HG03571 (cell line): ENCODE data around the gene TFDP1.

Experiments
- ATAC-seq: cut with Tn5 transposase; IDR thresholded peaks from one replicate; pipeline ENCODE4 v1.9.1; 2021; ENCODE audit not compliant: unreplicated experiment

The TFDP1 gene

DNA sequence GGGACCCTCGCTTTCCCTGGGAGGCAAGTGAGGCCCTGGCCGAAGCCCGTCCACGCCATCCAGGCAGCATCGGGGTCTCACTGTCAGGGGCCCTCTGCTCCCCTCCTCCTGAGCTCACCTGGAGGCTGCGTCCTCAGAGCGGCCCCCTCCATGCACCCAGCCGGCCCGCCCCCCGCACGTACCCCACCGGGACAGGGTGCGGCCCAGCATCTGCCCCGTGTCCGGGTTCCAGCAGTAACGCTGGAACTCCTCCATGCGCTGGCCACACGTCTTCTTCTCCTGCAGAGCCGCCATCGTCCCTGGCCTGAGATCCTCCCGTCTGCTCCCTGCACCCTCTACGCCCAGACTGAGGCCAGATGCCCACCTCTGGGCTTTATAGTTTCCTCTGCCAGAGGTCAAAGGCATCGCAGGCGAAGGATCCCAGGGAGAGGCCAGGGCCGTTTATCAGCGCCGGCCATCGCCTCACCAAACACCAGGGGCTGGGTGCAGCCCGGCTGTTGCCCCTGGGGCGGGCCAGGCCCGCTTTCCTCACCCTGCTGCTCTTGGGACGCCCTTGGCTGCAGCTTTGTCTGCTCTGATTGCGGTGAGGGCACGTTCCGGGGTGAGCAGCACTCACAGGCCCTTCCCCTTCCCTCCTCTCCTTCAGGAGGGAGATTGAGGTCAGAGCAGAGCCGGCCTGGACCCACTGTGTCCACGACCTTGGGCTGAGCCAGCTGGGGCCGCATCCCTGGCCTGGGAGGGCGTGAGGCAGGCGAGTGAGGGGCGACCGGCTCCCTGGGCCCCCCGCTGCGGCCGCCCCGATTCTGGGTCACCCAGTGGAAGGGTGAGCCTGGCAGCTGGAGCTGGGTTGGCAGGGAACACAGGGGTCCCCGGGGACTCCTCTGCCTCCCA, 73.5 kb downstream of the TFDP1 start, which contains the start of gene ATP4B:
TSS of gene ATP4B (minus strand) at position 348 of the 891 bp plus-strand sequence. CDS start at position 294, 54 bp downstream.
- no peak for ATAC-seq

DNA sequence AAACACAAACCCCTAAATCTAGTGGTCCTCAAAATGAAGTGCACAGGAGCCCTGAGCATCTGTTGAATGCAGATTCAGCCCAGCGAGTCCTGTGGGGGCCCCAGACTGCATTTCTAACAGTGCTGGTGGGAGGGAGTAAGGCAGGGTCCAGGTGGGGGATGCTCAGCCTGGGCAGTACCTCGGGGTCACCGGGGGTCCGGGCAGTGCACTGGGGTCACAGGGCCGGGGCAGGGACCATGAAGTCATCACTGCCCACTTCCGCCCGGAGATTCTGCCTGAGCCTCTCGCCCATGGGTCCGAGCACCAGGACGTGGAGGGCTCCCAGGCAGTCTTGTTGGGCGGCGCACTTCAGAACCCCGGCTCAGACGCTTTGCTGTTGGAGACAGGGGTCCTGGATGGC, 74.3 kb downstream of the TFDP1 start:
- no peak for ATAC-seq

DNA sequence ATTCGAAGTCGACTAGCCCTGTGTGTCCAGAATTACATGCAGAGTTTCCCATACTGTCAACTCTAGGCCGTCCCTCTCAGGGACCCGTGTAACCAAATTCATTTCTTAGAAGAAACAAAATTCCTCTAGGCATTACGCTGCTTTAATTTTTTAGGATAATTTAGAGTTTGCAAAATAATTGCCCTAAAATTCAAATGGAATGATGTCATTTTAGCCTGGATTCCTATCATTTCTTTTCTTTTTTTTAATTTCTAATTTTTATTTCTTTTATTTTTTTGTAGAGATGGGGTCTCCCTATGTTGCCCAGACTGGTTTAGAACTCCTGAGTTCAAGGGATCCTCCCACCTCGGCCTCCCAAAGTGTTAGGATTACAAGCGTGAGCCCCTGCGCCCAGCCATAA, 74.8 kb downstream of the TFDP1 start:
- no peak for ATAC-seq

DNA sequence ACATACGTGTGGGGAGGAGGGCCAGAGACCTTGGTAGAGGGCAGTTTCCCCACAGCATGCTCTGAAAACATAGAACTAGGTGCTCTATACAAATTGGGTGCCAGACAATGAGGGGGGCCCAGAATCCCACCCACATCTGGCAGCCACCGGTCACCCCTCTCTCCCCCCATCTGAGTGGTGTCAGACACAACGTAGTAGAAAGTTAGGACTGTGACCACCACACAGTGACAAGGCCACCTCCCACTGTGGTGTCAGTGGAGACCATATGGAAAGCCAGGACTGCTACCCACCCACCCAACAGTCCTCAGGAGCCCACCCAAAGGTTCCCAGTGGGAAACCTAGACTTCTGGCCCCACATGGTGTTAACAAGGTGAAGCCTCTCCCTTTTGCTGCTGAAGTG, 75.5 kb downstream of the TFDP1 start:
- ATAC-seq = no peak

DNA sequence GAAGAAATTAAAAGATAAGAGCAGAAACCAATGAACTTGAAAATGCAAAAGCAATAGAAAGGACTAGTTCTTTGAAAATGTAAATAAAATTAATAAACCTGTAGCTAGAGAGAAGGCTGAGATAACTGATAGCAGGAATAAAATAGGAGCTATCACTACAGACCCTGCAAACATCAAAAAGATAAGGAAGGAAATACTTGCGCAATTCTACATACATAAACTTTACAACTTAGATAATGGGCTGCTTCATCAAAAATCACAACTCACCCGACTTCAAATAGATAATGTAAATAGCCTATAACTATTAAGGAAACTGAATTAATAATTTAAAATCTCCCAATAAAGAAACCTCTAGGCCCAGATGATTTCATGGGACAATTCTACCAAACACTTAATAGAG, 77.0 kb downstream of the TFDP1 start:
- no peak for ATAC-seq

DNA sequence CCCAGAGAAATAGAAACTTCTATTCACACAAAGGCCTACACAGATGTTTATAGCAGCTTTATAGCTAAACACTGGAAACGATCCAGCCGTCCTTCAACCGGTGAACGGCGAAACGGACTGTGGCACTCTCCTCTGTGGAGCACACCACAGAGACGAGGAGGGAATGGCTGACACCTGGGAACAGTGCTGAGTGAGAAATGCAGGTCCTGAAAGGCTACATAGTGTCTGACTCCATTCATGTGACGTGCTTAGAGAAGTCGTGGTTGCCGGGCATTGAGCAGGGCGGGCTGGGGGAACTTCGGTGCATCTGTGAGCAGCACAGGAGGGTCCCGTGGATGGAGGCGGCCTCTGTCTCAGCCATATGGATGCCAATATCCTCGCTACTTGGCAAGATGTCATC, 79.4 kb downstream of the TFDP1 start:
- no peak for ATAC-seq

DNA sequence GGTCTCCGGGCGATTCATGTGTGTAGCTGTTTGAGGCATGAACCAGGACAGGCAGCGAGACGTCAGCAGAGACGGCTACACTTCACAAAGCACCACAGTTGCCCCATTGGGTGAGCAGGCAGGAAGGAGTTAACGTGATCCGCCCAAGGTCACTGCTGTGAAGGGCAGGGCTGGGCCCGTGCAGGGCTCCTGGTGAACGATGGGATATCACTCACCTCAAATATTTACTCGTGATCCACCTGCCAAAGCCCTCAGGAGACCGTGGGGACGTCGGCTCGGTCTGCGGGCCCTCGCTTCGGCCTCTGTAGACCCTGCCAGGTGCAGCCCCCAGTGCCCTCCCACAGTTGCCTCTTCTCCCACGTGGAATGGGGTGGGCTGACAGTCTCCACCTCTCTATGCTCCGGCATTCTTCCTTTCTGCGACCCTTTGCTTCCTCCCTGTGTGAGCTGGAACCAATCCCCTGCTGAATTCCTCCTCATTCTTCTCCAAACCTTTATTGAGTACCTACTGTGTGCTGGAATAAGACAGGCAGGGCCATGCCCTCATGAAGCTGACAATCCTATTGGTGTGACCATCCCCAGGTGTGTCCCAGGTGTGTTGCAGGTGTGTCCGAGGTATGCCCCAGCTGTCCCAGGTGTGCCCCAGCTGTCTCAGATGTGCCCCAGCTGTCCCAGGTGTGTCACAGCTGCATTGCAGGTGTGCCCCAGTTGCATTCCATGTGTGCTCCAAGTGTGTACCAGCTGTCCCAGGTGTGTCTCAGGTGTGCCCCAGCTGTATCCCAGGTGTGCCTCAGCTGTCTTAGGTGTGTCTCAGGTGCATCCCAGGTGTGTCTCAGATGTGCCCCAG, 80.4 kb downstream of the TFDP1 start:
- ATAC-seq = no peak

DNA sequence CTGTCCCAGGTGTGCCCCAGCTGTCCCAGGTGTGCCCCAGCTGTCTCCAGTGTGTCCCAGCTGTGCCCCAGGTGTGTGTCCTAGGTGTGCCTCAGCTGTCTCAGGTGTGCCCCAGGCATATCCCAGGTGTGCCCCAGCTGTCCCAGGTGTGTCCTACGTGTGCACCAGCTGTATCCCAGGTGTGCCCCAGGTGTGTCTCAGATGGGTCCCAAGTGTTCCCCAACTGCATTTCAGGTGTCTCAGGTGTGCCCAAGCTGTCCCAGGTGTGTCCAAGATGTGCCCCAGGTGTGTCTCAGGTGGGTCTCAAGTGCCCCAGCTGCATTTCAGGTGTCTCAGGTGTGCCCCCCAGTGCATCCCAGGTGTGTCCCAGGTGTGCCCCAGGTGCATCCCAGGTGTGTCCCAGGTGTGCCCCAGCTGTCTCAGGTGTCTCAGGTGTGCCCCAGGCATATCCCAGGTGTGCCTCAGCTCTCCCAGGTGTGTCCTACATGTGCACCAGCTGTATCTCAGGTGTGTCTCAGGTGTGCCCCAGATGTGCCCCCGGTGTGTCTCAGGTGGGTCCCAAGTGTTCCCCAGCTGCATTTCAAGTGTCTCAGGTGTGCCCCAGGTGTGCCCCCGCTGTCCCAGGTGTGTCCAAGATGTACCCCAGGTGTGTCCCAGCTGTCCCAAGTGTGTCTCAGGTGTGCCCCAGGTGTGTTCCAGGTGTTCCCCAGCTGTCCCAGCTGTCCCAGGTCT, 81.2 kb downstream of the TFDP1 start:
- no peak for ATAC-seq

DNA sequence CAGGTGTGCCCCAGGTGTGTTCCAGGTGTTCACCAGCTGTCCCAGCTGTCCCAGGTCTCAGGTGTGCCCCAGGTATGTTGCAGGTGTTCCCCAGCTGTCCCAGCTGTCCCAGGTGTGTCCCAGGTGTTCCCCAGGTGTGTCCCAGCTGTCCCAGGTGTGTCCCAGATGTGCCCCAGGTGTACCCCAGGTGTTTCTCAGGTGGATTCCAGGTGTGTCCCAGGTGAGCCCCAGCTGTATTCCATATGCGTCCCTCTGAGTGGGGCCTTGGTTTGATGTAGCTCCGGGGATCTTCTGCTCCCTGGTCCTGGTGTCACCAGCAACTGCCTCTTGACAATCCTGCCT, 81.7 kb downstream of the TFDP1 start:
- ATAC-seq = no peak

DNA sequence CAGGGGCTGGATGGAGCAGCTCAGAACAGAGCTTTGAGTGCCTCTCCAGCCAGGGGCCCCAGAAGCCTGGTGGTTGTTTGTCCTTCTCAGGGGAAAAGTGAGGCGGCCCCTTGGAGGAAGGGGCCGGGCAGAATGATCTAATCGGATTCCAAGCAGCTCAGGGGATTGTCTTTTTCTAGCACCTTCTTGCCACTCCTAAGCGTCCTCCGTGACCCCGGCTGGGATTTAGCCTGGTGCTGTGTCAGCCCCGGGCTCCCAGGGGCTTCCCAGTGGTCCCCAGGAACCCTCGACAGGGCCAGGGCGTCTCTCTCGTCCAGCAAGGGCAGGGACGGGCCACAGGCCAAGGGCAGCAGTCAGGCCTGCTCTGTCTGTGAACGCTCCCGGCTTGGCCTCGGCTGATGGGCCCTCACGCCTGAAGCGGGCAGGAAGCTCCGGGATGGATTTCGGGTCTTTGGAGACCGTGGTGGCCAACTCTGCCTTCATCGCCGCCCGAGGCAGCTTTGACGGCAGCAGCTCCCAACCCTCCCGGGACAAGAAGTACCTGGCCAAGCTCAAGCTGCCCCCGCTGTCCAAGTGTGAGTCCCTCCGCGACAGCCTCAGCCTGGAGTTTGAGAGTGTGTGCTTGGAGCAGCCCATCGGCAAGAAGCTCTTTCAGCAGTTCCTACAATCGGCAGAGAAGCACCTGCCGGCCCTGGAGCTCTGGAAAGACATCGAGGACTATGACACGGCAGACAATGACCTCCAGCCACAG, 82.6 kb downstream of the TFDP1 start, which contains the start of gene GRK1:
TSS of gene GRK1 (plus strand) at position 269 of the 751 bp plus-strand sequence. CDS start at position 437, 168 bp downstream.
- ATAC-seq = no peak

DNA sequence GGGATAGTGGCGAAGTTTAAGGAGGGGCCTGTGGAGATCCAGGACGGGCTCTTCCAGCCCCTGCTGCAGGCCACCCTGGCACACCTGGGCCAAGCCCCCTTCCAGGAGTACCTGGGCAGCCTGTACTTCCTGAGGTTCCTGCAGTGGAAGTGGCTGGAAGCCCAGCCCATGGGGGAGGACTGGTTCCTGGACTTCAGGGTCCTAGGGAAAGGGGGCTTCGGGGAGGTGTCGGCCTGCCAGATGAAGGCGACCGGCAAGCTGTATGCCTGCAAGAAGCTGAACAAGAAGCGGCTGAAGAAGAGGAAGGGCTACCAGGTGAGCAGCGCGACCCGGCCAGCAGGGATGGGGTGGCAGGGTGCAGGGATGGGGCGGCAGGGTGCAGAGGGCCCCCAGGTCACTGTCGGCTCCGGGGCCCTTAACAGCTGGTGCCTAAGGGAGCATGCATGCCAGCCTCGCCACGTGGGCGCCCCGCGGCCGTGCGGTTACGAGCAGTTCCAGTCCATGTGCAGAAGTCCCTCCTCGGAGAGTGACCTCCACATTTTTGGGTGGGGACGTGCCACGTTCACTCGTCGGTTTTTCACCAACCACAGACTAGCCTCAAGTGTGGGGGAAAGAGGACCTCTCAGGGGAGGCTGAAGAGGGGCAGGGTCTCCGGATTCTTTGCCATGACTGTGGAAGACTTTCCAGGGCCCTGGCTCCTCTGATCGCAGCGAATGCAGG, 83.4 kb downstream of the TFDP1 start:
- ATAC-seq = no peak

DNA sequence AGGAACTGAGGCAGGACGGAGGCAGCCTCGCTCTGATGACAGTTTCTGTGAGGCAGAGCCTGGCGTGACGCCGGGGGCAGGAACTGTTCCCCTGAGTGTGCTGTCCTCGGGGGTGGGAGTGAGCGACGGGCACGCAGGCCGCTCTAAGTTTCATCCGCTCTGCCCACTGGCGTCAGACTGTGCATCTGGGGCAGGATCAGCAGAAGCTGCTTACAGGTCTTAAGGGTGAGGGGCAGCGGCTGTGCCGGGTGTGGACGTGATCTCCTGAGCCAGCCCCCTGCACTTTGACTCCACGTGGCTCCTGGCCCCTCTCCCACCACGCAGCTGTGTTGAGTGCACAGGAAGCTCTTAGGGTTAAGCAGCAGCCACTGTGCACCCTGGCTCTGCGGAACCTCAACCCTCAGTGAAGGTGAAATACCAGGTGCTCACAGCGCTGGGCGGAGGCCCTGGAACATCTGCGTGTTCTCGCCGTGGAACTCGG, 84.0 kb downstream of the TFDP1 start:
- no peak for ATAC-seq

DNA sequence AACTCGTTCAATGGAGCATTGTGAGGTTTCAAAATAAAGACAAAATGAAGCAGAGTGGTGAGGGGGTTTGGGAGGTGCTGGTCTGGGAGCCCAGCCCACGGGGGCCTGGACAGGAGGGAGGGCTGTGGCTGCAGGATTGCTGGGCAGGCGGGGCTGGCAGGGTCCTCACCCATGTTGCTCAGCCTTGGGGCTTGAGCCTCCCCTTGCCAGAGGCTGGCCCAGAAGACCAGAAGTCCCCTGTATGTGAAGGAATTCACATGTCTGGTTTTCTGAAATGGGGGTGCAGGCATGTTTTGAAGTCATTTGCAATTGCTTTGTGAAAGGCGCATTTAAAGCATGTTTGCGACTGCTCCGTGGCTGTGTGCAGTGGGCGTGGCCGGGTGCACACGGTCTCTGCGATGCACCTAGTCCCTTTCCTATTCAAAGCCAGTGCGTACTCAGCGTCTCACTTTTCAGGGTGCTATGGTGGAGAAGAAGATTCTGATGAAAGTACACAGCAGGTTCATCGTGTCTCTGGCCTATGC, 84.7 kb downstream of the TFDP1 start:
- no peak for ATAC-seq

DNA sequence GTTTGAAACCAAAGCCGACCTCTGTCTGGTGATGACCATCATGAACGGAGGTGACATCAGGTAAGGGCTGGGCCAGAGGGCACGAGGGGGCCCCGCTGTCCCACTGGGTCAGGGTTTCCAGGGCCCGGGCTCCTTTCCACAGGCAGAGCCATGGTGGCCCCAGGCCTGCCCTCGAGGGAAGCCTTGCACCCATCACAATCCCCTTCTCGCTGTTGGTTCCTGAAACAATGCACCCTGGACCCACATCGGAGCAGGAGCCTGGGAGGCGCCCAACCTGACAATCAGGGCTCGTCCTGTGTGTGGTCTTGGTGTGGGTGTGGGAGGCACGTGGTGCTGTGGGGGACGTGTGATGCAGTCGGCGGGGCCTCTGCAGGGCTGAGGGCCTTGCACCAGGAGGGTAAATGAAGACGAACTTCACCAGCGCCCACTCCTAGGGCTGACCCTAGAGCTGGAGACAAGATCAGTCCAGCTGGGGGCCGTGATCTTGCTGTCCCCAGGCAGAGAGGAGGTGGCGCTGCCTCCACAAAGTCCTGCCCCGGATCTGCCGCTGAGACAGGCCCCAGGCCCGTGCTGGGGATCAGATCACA, 85.3 kb downstream of the TFDP1 start:
- no peak for ATAC-seq

DNA sequence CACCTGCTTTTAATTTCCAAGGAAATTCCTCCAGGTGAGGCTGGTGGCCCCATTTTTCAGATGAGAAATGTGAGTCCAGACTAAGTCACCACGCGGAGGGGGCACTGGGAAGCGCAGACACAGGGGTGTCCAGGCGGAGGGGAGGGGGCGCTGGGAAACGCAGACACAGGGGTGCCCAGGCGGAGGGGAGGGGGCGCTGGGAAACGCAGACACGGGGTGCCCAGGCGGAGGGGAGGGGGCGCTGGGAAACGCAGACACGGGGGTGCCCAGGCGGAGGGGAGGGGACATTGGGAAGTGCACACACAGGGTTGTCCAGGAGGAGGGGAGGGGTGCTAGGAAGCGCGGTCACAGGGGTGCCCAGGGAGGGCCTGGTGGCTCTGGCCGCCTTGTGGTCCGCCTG, 86.0 kb downstream of the TFDP1 start:
- ATAC-seq = no peak

DNA sequence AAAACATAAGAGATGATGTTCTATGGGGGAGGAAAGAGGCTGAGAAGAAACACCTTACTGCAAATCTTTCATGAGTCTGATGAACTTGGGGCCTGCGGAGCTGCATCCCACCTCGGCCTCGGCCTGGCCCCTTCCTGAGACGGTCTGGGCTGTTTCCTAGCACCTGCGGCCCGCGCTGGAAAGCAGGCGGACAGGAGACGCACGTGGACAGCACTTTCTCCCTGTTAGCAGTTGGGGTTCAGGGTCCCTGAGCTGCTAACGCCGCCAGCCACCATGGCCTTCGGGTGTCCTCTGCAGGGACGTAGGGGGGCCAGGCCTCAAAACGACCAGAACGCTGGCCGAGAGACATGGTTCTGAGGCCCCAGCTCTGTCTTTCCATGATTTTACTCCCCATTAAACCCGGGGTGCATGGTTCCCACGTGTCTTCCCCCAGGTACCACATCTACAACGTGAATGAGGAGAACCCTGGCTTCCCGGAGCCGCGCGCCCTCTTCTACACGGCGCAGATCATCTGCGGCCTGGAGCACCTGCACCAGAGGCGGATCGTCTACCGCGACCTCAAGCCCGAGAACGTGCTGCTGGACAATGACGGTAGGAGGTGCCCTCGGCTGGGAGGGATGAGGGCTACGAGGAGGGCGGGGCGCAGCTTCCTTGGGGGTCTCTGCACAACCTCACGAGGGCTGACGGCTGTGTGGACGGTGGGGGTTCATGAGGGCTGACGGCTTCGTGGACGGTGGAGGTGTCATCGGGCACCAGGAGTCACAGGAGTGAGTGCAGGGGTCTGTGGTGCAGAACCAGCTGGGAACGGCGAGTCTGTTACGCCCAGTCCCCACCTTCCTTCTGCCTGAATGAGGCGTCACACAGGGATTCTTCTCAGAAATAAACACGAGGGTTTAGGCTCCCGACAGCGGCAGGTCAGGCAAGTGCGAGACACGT, 86.8 kb downstream of the TFDP1 start:
- ATAC-seq = no peak

DNA sequence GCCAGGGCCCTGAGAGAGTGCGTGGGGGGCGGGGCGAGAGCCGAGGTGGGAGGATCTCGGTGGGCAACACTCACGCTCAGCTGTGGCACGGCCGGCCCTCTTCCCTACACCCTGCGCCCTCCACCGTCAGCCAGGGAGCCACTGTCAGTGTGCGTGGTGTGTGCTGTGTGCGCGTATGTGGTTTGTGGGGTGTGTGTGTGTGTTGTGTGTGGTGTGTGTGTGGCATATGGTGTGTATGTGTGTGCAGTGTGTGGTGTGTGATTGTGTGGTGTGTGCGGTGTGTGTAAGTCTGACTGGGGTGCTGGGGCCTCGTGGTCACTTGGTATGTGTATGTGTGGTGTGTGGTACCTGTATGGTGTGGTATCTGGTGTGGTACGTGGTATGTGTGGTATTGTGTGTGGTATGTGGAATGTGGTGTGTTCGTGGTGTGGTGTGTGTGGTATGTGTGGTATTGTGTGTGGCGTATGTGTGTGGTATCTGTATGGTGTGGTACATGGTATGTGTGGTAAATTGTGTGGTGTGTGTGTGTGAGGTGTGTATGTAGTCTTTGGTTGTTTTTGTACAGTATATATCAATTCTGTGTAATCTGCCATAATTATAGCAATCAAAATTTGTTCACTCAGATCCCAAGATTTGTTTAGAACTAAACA, 87.6 kb downstream of the TFDP1 start:
- no peak for ATAC-seq
